Occipital lobe (tissue), 2 donors: ENCODE results near the gene WDR7. TPM values are rescaled to one million over a fixed set of nuclear protein-coding genes. Genes with fewer than 3 reads are reported as not detected.

Source experiments
- DNase-seq: peaks from one replicate; lab custom pipeline; 2025; lab: John Stamatoyannopoulos, UW
- total RNA-seq: library from RNA; depleted of rRNA; stranded (reverse); fragments of >200 nt; gene quantifications from one replicate; pipeline ENCODE4 v1.2.3, GENCODE V29; 2014

WDR7 gene
- total RNA-seq, 1 donor from 2014 or later, result 132 TPM

DNA sequence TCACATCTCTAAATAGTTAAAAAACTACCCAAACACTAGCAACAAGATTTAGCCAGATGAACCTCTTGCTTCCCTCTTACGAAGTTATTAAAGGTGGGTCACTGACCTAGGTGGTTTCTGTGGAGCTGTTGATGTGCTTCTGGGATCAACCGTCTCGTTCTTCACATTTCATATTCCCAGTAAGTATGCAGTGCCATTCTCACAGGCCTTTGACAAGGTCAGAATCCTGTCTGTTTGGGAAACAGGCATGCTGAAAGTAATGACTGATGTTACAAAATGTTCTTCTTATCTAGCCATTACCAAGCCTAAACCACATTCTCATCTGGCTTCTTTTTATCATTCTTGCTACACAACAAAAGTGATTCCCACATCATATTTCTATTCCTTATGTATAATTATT, 70.3 kb downstream of the WDR7 start:
- DNase-seq, result no peak

DNA sequence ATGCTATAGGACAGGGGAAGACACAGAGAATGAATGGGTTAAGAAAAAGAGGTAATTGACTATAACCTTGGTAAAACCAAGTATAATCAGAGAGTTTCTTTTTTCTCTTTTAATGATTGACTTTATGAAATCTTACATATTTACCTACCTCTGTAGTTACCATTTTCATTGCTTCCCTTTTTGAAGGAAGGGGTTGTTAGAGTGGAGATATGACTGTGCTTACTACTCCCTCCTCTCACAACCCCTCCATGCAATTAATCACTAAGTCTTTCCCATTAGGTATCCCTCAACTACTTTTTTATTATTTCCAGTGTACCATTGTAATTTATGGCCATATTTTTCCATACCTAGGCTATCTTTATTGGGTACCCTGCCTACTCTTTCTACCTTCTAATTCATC, 71.4 kb downstream of the WDR7 start:
- DNase-seq, result no peak

DNA sequence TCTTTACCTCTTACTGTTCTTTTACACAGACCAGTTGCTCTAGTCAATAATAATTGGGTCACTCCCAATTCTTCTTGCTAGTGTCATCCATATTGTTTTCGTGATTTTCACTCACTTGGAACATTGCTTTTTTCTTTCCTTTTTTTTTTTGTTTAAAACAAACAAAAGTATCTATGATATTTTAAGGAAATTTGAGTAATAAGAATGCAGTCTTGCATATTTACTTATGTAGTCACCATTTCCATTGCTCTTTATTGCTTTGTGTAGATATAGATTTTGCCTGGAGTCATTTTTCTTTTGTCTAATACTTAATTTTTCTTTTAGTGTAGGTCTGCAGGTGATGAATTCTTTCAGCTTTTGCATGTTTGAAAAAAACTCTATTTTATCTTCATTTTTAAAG, 71.9 kb downstream of the WDR7 start:
- DNase-seq, result no peak

DNA sequence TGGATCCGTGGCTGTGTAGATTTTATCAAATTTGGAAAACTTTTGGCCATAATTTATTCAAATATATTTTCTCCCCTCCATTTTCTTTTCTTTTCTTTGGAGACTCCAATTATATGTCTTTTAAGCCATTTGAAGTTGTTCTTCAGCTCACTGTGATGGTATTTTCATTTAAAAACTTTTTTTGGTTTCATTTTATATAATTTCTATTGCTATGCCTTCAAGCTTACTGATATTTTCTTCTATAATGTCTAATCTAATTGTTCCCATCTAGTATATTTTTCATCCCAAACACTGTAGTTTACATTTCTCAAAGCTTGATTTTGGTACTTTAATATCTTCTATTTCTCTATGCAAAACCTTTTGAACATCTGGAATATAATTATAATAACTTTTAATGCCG, 72.5 kb downstream of the WDR7 start:
- no peak for DNase-seq

DNA sequence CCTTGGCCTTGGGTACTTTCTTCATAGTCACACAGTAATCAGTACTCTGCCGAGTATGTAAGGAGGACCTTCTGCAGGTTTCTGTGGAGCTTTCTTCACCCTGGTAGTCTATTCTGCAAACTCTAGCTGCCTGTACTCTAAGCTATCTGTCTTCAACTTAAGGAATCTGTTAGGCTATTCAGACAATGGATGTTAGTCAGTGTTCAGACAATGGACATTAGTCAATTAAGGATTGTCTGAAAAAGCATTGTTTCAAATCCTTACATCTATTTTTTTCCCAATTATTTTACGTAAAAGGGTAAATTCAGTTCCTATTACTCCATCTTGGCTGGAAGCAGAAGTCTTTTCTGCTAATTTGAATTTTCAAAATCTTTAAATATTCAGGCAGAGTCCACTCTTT, 75.7 kb downstream of the WDR7 start:
- DNase-seq, result no peak

DNA sequence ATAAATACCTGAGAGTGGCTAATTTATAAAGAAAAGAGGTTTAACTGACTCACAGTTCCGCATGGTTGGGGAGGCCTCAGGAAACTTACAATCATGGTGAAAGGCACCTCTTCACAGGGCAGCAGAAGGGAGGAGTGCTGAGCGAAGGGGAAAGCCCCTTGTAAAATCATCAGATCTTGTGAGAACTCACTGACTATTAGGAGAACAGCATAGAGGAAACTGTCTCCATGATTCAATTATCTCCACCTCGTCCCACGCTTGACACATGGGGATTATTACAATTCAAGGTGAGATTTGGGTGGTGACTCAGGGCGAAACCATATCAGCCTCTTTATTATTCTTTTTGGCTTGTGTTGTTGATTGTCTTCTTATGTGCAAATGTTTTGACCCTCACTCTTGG, 76.2 kb downstream of the WDR7 start:
- no peak for DNase-seq

DNA sequence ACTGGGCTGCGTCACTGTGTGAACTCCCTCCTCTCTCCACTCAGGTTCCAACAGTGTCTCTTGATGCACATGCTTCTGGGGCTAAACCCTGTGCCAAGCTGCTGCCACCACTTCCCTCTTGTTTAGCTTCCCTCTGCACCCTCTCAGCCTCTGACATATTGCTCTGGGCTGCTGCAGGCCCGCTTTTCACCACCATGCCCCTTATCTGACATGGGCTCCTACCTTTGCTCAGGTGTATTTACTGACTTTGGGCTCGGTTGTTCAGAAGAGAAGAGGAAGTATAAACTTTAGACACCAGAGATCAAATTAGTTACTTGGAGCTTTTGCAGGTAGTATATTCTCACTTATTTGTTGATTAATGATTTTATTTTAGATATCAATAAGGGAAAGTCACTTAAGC, 77.6 kb downstream of the WDR7 start:
- DNase-seq, result no peak

DNA sequence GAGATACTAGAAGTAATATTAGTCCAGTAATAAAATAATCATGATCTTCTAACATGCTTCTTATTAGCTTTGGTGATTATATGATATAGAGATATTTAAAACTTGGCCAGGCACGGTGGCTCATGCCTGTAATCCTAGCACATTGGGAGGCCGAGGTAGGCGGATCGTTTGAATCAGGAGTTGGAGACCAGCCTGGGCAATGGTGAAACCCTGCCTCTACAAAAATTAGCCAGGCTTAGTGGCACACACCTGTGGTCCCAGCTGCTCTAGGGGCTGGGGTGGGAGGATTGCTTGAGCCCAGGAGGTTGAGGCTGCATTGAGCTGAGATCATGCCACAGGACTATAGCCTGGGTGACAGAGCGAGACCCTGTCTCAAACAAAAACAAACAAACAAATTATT, 87.0 kb downstream of the WDR7 start:
- no peak for DNase-seq

DNA sequence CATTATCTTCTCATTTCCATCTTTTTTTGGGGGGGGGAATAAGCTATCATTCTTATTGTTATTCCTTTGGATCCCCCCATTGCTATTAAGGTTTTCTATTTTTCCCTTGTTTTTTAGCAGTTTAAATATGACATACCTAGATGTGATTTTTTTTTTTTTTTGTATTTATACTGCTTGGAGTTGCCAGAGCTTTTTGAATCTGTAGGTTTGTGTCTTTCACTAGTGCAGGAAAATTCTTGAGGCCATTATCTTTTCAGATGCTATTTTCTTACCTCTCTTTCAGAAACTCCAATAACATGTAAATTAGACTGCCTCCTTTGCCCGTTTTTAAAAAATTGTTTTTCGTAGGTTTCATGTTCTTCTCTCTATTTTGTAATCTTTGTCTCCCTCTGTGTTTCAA, 88.6 kb downstream of the WDR7 start:
- no peak for DNase-seq

DNA sequence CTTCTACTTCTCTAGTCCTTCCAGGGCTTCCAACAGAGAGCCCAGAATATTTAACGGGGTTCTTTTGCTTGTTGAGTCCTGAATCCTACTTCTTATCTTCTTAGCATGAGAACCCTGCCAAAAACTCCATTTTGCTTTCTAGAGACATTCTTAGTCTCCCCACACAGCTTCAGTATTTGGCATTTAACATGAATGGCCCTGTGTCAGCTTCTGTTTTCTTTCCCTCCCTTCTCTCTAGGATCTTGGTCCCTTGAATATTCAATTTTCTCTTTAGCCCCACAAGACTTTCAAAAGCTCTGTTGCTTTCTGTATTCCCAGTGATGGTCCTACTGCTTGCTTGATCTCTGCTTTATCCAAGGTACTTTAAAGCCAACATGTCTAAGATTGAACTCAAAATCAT, 89.5 kb downstream of the WDR7 start:
- DNase-seq, result no peak

DNA sequence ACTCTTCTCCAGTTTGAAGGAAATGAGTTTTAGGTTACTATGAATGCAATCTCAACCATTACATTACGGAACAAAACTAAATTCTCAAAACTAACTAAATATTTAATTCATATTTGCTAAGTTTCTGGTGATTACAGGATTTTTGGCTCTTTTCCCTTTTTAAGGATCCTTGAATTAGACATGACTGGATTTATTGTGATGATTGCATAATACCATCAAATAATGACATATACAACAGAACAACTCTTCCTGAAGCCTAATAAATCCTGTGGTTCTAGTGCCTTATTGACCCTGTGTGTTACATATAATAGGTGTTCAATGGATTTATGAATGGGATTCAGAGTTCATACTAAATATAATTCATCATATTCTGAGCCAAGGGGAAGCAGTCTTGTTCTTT, 90.5 kb downstream of the WDR7 start:
- DNase-seq, result no peak

DNA sequence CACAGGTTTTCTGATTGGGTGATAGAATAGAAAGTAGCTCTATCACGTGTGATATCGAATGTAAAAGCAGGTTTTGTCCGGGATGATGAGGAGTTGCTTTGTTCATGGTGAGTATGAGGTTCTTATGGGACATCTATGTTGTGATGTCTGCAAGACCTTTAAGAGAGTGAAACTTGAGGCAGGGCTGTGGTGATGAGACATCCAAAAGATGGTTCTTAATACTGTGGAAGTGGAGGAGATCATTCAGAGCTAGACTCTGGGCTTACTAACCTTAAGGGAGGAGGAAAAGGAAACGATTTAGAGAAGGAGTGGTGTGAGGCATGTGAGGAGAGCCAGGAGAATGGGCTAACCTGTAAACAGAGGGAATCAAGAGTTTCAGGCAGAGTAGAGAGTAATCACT, 92.0 kb downstream of the WDR7 start:
- no peak for DNase-seq

DNA sequence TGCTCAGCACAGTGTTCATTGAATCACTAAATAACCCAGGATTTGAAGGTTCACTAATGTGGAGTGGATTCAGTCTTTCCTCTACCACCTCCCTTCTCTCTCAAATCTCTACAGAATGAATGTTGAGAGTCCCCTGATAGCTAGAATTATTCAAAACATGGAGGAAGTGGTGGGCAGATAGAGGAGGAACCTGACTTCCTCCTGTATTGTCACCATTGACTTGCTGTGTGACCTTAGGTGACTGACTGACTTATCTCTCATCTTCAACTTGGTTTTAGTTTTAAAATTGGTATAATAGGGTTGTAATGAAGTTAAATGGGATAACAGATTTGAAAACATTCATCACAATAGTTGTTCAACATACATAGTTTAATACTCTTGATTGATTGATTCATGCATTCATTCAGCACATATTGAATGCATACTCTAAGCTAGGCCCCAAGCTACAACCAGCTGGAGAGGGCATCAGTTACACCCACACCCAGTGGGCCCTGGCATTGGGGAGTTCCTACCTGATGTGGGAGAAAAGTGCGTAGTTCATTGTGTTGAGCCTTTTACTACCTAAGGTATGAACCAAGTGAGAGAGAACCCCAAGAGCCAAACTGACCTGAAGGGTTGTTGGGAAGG, 96.0 kb downstream of the WDR7 start:
- no peak for DNase-seq

DNA sequence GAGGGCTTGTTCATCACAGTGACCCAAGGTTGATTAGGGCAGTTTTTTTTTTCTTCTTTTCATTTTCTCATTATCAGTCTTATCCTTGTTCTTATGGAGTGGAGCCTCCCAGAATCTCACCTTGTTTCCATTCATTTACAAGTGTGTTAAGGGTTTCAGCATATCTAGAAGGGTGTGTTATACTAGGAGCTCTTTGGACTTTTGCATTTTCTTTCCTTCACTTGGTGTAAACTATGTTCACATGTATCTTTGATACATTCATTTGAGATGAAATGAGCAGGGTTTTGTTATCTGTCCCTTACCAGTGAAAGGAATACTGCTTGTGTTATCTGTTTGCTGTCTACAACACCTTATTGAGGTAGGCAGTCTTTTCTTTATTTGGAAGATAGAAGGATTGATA, 96.7 kb downstream of the WDR7 start:
- no peak for DNase-seq

DNA sequence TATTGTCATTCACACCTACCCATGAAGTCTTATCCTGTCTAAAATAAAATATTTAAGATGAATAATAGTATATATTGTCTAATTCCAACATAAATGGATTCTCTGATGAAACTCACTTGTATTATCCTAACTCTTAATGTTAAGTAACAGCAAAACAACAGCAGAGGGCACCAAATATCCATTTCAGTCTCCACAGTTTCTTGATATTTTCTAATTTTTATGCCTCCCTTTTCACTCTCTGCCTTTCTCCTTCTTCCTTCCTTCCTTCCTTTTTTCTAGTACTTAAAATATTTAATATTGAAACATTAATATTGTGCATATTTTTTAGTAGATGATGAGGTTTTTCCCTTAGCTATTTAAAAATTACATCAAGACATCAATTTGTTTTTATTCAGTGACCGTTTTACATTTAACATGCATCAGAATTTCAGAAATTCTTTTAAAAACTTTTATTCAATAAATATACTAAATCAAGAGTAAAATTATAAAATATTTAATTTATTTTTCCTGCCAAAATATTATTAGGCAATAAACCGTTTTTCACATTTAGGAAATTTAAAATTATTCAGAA, 97.6 kb downstream of the WDR7 start:
- DNase-seq, result no peak

DNA sequence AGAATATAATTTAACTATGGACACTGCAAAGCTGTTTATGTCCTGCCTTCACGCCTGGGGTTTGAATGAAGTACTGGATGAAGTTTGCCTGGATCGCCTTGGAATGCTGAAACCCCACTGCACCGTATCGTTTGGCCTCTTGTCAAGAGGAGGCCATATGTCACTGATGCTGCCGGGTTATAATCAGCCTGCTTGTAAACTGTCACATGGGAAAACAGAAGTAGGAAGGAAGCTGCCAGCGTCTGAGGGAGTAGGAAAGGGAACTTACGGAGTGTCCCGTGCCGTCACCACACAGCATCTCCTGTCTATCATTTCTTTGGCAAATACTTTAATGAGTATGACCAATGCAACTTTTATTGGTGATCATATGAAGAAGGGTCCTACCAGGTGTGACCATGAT, 105.8 kb downstream of the WDR7 start:
- DNase-seq, result no peak

DNA sequence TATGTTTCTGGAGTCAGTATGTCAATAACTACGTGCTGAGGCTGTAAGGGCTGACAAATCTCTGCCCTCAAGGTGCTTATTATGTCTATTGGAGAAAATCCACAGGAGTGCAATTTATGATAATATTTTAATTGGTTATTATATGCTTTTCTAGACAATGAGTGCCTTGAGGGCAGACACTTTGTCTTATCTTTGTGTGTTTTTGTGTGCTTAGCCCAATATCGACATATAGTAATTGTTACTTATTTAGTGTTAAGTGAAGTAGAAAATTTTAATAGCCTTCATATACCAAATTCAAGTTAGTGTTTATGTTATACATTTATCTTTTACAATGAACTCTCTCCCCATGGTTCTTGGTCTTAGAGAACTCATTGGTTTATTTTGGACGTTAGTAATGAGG, 118.9 kb downstream of the WDR7 start:
- no peak for DNase-seq

DNA sequence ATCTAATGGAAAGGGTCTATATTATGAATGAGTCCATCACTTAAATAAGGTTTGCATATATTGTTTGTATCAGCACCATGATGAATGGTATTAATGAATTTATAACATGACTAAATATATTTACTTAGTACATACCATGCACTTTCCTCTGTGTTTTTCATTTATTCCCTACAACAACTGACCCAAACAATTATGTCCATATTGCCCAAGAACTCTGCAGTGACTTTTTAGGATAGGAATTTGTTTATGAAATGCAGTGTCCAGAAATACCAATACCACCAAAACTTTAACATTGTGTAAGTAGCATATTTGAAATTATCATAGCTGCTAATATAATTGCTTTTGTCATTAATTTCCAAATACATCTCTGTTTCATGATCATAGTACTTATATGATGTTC, 119.7 kb downstream of the WDR7 start:
- DNase-seq, result no peak

DNA sequence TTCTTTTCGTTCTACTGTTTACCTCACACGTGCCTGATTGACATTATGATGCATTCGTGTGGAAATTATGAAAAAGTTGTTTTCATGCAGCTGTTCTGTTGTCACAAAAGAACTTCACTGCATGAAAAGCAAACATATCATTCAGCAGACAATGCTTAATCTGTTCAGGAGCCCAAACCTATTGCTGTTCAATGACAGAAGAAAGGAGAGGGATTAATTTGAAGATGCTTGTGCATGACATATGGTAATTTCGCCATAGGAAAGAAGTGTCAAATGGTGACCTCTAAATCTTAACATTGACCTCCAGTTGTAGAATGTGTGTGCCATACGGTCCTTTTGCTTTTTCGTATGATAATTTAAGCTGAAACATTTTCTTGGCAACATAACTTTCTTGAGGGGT, 124.5 kb downstream of the WDR7 start:
- DNase-seq, result no peak

DNA sequence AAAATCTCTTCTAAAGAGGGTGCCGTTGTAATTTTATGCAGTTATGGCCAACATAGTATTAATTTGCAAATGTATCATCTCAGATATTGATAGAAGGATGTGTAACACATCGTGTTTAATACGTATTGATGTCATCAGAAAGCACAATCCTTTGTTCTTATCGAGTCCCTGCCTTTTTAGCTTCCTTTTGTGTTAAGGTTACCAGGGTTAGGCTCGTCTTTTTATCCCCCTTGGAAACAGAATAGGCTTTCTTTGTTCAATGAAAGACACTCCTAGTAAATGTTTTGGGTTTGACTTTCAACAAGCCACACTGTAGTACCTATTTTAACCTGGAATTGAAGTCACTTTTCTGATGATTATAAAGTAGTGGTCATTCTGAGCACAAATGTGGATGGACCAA, 136.2 kb downstream of the WDR7 start:
- no peak for DNase-seq

DNA sequence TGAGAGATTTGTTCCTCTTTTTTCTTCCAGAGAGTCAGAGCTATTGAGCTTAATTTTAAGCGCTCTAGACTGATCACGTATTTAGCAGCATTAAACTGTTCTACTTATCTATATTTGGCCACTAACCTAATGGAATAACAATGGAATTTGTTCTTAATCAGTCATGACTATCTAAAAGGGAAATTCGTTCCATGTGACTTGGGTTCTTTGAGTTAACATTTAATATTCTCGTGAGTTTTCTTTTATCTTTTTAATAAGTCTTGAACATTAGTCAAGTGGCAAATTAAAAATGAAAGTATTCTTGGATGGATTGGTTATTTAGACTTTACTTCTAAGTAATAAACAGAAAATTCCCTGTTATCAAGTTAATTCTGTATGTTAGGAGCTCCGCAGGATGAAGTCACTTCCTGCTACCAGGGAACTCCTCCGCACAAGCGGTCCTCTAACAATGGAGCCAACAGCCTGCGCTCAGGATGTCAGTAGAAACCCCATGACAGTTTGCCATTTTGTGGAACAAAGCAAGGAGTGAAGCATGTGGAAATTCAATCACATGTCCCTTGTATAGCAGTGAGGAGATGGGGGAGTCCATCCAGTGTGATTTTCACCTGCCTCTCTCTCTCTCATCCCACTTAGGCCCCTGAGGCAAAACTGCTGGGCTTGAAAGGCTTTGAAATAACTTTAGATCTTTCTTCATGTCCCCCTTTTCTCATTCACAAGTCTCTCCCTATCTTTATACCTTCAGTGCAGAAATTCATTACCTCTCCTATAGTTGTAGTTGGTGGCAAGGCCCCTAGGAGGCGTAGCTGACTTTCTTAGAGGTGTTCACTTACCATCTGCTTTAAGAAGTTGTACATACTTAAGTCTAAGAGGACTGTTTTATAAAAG, 138.1 kb downstream of the WDR7 start:
- no peak for DNase-seq

DNA sequence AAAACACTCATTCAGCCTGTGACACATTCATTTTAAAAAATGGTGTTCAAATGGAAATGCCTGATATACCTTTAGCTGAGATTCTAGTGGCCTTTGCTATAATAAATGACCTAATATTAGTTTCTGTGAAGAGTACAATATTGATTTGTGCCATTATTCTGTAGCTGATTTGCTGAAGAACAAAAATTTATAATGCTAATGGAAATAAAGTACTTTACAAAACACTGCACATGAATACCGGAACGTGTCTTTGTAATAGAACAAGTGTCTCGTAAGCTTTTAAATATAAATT, 138.7 kb downstream of the WDR7 start:
- DNase-seq, result no peak

DNA sequence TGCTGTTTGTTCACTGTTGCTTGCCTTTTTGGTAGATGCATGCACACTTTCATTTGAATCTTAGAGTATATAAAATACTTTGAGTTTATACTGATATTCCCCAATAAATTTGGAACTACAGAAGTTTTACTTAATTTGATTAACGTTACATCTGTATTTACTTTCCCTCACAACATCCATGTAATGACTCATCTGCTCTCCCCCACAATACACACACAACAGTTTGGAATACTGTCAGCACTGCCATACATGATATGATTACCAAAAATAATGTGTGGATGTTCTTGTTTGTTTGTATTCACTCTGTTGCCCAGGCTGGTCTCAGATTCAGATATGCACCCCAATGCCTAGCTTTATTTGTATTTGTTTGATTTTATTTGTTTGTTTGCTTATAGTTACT, 144.2 kb downstream of the WDR7 start:
- no peak for DNase-seq
